H1 (cell line): Measurements from ENCODE around the gene OTOF.

ENCODE experiments used
- CREB1 ChIP-seq: IDR thresholded peaks from 2 replicates; pipeline ENCODE4 v1.6.1; 2012; ENCODE audit warnings: inconsistent platforms
- CTCF ChIP-seq, 3 experiments: IDR thresholded peaks; 1 replicate in 2 of 3; 2 replicates in 1 of 3; pipeline versions ENCODE4 v1.5.1 to v1.6.1; 2011; ENCODE audit warnings: low read length in 3 of 3, mild to moderate bottlenecking in 3 of 3, inconsistent platforms in 2 of 3, low read depth in 1 of 3, moderate library complexity in 1 of 3; ENCODE audit not compliant: insufficient read depth in 1 of 3; ENCODE audit errors: control extremely low read depth in 1 of 3
- E2F6 ChIP-seq: IDR thresholded peaks from 2 replicates; pipeline ENCODE4 v1.6.1; 2012; ENCODE audit warnings: inconsistent platforms
- MAFK ChIP-seq: IDR thresholded peaks from 2 replicates; pipeline ENCODE4 v1.6.1; 2012; ENCODE audit warnings: low read depth, mild to moderate bottlenecking, improper control_type of control experiment, low read length
- SUZ12 ChIP-seq: fragments of 200-600 bp; sonication (generic); IDR thresholded peaks from 2 replicates; pipeline ENCODE4 v1.6.1; 2012; ENCODE audit warnings: mild to moderate bottlenecking, inconsistent platforms, low read length, moderate library complexity, mixed read lengths
- TAF1 ChIP-seq: IDR thresholded peaks from 2 replicates; pipeline ENCODE4 v1.6.1; 2011; ENCODE audit warnings: mild to moderate bottlenecking, low read depth, low read length

GRCh38 chr2:26515771-26516170 is 37.8 kb upstream of the OTOF start:
- no peak for TF ChIP-seq TAF1
- TF ChIP-seq MAFK = no peak
- TF ChIP-seq E2F6 = no peak
- TF ChIP-seq CREB1 = no peak
- no peak for TF ChIP-seq CTCF (IDR thresholded peaks at IDR 0.05; ENCODE audit: control extremely low read depth in 1 of 3, insufficient read depth in 1 of 3, low read depth in 1 of 3, low read length in 3 of 3)
- TF ChIP-seq SUZ12 = no peak
